RCC 7860 (cell line): ENCODE results near the gene PRKG1.

Source experiments
- DNase-seq: peaks from one replicate; pipeline ENCODE4 v3.0.0-alpha.2; 2015; ENCODE audit warnings: low spot score
- FAIRE-seq: peaks from 2 replicates; lab custom pipeline; 2012; peaks lifted over from hg19 to GRCh38; lab: Jason Lieb, UNC

The PRKG1 gene

GRCh38 chr10:51937308-51938140 lies 863.2 kb downstream of the PRKG1 start:
- no peak for DNase-seq

GRCh38 chr10:51950371-51950995 lies 876.2 kb downstream of the PRKG1 start:
- FAIRE-seq: no peak
- DNase-seq: no peak

More at GRCh38 chr10:51937308-51938140, 863.2 kb downstream of the PRKG1 start:
- FAIRE-seq: no peak

GRCh38 chr10:51950996-51951555 lies 876.8 kb downstream of the PRKG1 start:
- FAIRE-seq (no peak), DNase-seq (no peak)

- FAIRE-seq (no peak), DNase-seq (no peak)
Observed at GRCh38 chr10:51951601-51952000, 877.3 kb downstream of the PRKG1 start.

GRCh38 chr10:51952056-51952455 lies 877.8 kb downstream of the PRKG1 start:
- FAIRE-seq (no peak), DNase-seq (no peak)

GRCh38 chr10:51955696-51956095 lies 881.4 kb downstream of the PRKG1 start:
- FAIRE-seq (no peak), DNase-seq (no peak)

GRCh38 chr10:51956822-51957221 lies 882.5 kb downstream of the PRKG1 start:
- no peak for DNase-seq
- no peak for FAIRE-seq

- DNase-seq (peak; percentile 23), FAIRE-seq (no peak)
Observed at GRCh38 chr10:51960494-51960895, 886.2 kb downstream of the PRKG1 start.

GRCh38 chr10:51961401-51961800 lies 887.1 kb downstream of the PRKG1 start:
- no peak for FAIRE-seq
- no peak for DNase-seq

- DNase-seq: no peak
- no peak for FAIRE-seq
Observed at GRCh38 chr10:51964630-51965029, 890.3 kb downstream of the PRKG1 start.

- no peak for FAIRE-seq
- DNase-seq: no peak
Observed at GRCh38 chr10:51965451-51965850, 891.2 kb downstream of the PRKG1 start.

- DNase-seq (no peak), FAIRE-seq (no peak)
Observed at GRCh38 chr10:51972733-51973346, 898.6 kb downstream of the PRKG1 start.

GRCh38 chr10:51980752-51981151 lies 906.5 kb downstream of the PRKG1 start:
- DNase-seq: no peak
- FAIRE-seq: no peak

- DNase-seq: no peak
- no peak for FAIRE-seq
Observed at GRCh38 chr10:51981731-51982130, 907.4 kb downstream of the PRKG1 start.

- no peak for FAIRE-seq
- no peak for DNase-seq
Observed at GRCh38 chr10:51983481-51983880, 909.2 kb downstream of the PRKG1 start.

- FAIRE-seq (no peak), DNase-seq (no peak)
Observed at GRCh38 chr10:51985336-51985735, 911.0 kb downstream of the PRKG1 start.

- no peak for DNase-seq
- no peak for FAIRE-seq
Observed at GRCh38 chr10:51986516-51986915, 912.2 kb downstream of the PRKG1 start.

GRCh38 chr10:51993475-51993874 lies 919.2 kb downstream of the PRKG1 start:
- FAIRE-seq (no peak), DNase-seq (no peak)

GRCh38 chr10:51999096-51999495 lies 924.8 kb downstream of the PRKG1 start:
- FAIRE-seq (no peak), DNase-seq (no peak)

- FAIRE-seq (peak; percentile 48), DNase-seq (peak; percentile 27)
Observed at GRCh38 chr10:52004342-52004949, 930.2 kb downstream of the PRKG1 start.

GRCh38 chr10:52007091-52007490 lies 932.8 kb downstream of the PRKG1 start:
- FAIRE-seq: no peak
- no peak for DNase-seq
